Measurements from ENCODE around the gene VAX1. TPM values are rescaled to one million over a fixed set of nuclear protein-coding genes. Genes with fewer than 3 reads are reported as not detected.
"Not testable (repeated sequence)": the region's sequence is repeated elsewhere in the genome, so short reads cannot be mapped to it uniquely, and the experiment has no call there.

The VAX1 gene
- total and polyA plus RNA-seq, 2 donors (not counting 3 experiments of a cell fraction or from before 2014, with no cell fraction given) = not detected

GRCh38 chr10:117186832-117187615 lies 49.0 kb upstream of the VAX1 start:
- no peaks in the 10 kb centered on the region for H3K27me3 ChIP-seq (ENCODE audit: control insufficient read depth in 2 of 2, insufficient read depth in 2 of 2, low read length in 2 of 2)
- ChIA-PET CTCF (interaction anchor here (1.1 to 3.3 kb wide), 3 partner anchors 12 to 390 kb away, joined by 3 to 23 read pairs (median 4); no protein-coding TSS in a partner anchor), POLR2A (no interaction called here)
- BruUV-seq (replicated peaks) = no TSS peak
- H3K27ac ChIP-seq (ENCODE audit: insufficient read depth, low read depth, low read length) = no peak overlapping the region
- intact Hi-C loops (cut with micrococcal nuclease) (no loop called here), dilution Hi-C loops (cut with MboI; ENCODE audit: extremely low pct_ligation_motif_present, low sequenced_read_pairs) (no loop called here)
- H3K4me3 ChIP-seq (replicated peaks in 1 of 3; ENCODE audit: insufficient read depth in 1 of 3, low read depth in 1 of 3, low read length in 3 of 3) = no peak overlapping the region
- no peaks in the 10 kb centered on the region for H3K9me3 ChIP-seq (replicated peaks; ENCODE audit: control insufficient read depth, insufficient read depth, low read length)
- H3K4me2 ChIP-seq (ENCODE audit: insufficient read depth, low read length) = no peak overlapping the region
- no peak overlapping the region for H3K9ac ChIP-seq (replicated peaks; ENCODE audit: extremely low read depth, insufficient read depth, low read length)
- H3K79me2 ChIP-seq (ENCODE audit: control insufficient read depth, insufficient read depth, low read length) = no peaks in the 10 kb centered on the region
- H3K36me3 ChIP-seq (ENCODE audit: control insufficient read depth in 2 of 2, extremely low read depth in 1 of 2, insufficient read depth in 2 of 2, low read length in 2 of 2) = no peaks in the 10 kb centered on the region
- no peak overlapping the region for H2AFZ ChIP-seq (ENCODE audit: low read depth, low read length)
- H4K20me1 ChIP-seq (replicated peaks; ENCODE audit: control insufficient read depth, extremely low read depth, insufficient read depth, low read length) = no peaks in the 10 kb centered on the region
- no peaks in the 10 kb centered on the region for H3K4me1 ChIP-seq (ENCODE audit: control insufficient read depth, extremely low read depth, insufficient read depth, low read length)
- no peak for DNase-seq (ENCODE audit: low read depth, low spot score)
- no peak for FAIRE-seq
- TF ChIP-seq MYC (IDR thresholded peaks at IDR 0.05; ENCODE audit: low read depth, low read length) = no peak
- TF ChIP-seq MAX (IDR thresholded peaks at IDR 0.05; ENCODE audit: insufficient read depth, insufficient read length) = no peak
- TF ChIP-seq POLR2A (IDR thresholded peaks at IDR 0.05; ENCODE audit: low read depth, low read length) = no peak
- no peak for TF ChIP-seq EZH2 (IDR thresholded peaks at IDR 0.05; ENCODE audit: borderline replicate concordance, low read depth, low read length, severe bottlenecking)
- TF ChIP-seq POLR2AphosphoS5 (IDR thresholded peaks at IDR 0.05; ENCODE audit: insufficient read depth, low read depth, low read length) = no peak
- TF ChIP-seq CTCF (IDR thresholded peaks at IDR 0.05; ENCODE audit: extremely low read depth in 1 of 2, insufficient read depth in 1 of 2, low read depth in 1 of 2, low read length in 2 of 2) = no peak
- no peak for TF ChIP-seq FOS (IDR thresholded peaks at IDR 0.05; ENCODE audit: borderline replicate concordance, insufficient read depth, low read length)
- no peak for TF ChIP-seq GATA2 (IDR thresholded peaks at IDR 0.05; ENCODE audit: insufficient read depth, insufficient read length, low read depth, low read length)
- no peak for TF ChIP-seq JUN (IDR thresholded peaks at IDR 0.05; ENCODE audit: borderline replicate concordance, insufficient read depth, insufficient read length, low read depth)
- H3K9me1 ChIP-seq (replicated peaks; ENCODE audit: control insufficient read depth, extremely low read depth, insufficient read depth, low read length) = no peaks in the 10 kb centered on the region

GRCh38 chr10:117185817-117186216 lies 47.7 kb upstream of the VAX1 start:
- not testable (repeated sequence) for H3K79me2 ChIP-seq (ENCODE audit: control insufficient read depth, insufficient read depth, low read length)

More at GRCh38 chr10:117185817-117186216, 47.7 kb upstream of the VAX1 start:
- BruUV-seq (replicated peaks); H3K9me1 ChIP-seq (replicated peaks; ENCODE audit: control insufficient read depth, extremely low read depth, insufficient read depth, low read length); H3K27me3 ChIP-seq (ENCODE audit: control insufficient read depth in 2 of 2, insufficient read depth in 2 of 2, low read length in 2 of 2); H3K4me1 ChIP-seq (ENCODE audit: control insufficient read depth, extremely low read depth, insufficient read depth, low read length); H3K9ac ChIP-seq (replicated peaks; ENCODE audit: extremely low read depth, insufficient read depth, low read length); FAIRE-seq; H4K20me1 ChIP-seq (replicated peaks; ENCODE audit: control insufficient read depth, extremely low read depth, insufficient read depth, low read length); H2AFZ ChIP-seq (ENCODE audit: low read depth, low read length); dilution Hi-C loops (cut with MboI; ENCODE audit: extremely low pct_ligation_motif_present, low sequenced_read_pairs); DNase-seq (ENCODE audit: low read depth, low spot score); H3K9me3 ChIP-seq (replicated peaks; ENCODE audit: control insufficient read depth, insufficient read depth, low read length); H3K36me3 ChIP-seq (ENCODE audit: control insufficient read depth in 2 of 2, extremely low read depth in 1 of 2, insufficient read depth in 2 of 2, low read length in 2 of 2); H3K27ac ChIP-seq (ENCODE audit: insufficient read depth, low read depth, low read length); intact Hi-C loops (cut with micrococcal nuclease); H3K4me3 ChIP-seq (replicated peaks in 1 of 3; ENCODE audit: insufficient read depth in 1 of 3, low read depth in 1 of 3, low read length in 3 of 3); H3K4me2 ChIP-seq (ENCODE audit: insufficient read depth, low read length); POLR2A ChIA-PET: not testable (repeated sequence)
- CTCF ChIA-PET = interaction anchor here (0.8 to 3.3 kb wide), 2 partner anchors 11 to 397 kb away, joined by 4 to 23 read pairs; no protein-coding TSS in a partner anchor
